NCI-H2107 treated with DMSO at 0.1 percent for 48 hours (cell line): ENCODE measurements around the gene RBM19.
"Not testable (repeated sequence)": the region's sequence is repeated elsewhere in the genome, so short reads cannot be mapped to it uniquely, and the experiment has no call there.

Experiments used
- DNase-seq: peaks from one replicate; lab custom pipeline; 2025; ENCODE audit not compliant: unreplicated experiment; lab: John Stamatoyannopoulos, UW

Gene RBM19

DNA sequence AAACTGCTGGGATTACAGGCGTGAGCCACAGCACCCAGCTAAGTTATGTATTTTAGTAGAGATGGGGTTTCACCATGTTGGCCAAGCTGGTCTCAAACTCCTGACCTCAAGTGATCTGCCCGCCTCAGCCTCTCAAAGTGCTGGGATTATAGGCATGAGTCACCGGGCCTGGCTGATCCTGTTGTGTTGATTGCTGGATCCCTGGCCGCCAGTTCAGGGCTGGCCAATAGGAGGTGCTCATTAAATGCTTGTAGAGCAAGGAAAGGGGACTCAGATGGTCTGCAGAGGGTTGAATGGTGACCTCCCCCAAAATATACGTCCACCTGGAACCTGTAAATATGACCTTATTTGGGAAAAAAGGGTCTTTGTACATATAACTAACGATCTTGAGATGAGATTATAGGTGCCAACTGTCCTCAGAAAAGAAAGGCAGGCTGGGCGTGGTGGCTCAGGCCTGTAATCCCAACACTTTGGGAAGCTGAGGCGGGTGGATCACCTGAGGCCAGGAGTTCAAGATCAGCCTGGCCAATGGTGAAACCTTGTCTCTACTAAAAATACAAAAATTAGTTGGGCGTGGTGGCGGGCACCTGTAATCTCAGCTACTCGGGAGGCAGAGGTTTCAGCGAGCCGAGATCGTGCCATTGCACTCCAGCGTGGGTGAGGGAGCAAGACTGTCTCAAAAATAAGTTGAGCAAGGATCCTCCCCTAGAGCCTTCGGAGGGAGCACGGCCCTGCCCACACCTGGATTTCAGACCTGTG is 156.5 kb downstream of the RBM19 start:
- not testable (repeated sequence) for DNase-seq

DNA sequence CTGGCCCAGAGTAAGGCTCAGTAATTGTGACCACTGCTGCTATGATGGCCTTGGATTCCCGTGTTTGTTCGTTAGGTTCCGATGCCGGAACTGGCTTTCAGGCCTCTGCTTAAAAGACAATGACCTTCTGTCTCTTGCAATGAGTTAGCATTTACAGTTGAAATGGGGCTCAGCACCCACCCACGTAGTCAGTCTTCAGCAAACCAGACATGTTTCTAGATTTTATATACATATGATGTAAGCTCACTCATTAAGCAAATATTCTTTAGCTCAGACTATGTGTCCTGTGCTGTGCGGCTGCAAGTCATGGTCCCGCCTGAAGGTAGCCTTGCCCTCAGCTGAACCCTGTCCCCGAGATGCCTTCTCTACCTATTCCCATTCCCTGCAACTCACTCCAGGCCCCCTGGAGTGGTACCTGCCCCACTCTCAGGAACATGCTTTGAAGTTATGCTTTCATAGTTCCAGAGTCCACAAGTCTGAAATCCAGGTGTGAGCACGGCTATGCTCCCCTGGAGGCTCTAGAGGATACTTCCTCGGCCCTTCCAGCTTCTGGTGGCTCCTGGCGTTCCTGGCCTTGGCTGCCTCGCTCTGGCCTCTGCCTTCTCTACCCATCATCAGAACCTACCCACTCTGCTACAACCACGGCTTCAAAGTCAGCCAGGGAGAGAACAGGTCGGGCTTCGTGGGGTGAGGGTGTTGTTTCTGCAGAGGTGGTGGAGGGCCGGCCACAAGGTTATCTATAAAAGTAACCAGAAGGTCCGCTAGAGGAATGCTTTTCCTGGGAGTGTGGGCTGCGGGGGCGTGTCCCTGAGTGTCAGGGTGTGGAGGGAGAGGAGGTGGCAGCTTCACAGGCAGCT is 157.8 kb downstream of the RBM19 start:
- no peak for DNase-seq

DNA sequence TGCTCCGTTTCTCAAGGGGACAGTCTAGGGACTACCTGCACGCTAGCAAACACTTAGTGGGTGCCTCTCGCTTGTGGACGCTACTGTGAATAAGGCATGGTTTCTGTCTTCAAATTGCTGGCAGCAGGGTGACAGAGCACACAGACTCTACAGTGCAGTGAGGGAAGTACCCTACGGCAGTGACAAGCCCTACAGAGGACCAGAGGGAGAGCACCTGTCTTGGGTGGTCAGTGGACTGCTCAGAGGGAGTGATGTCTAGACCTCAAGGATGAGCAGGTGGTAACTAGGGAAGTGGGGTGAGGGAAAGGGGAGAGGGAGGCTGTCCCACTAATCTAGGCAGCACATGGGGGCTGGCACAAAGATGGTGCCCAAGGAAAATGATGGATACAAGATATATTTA is 160.5 kb downstream of the RBM19 start:
- no peak for DNase-seq

DNA sequence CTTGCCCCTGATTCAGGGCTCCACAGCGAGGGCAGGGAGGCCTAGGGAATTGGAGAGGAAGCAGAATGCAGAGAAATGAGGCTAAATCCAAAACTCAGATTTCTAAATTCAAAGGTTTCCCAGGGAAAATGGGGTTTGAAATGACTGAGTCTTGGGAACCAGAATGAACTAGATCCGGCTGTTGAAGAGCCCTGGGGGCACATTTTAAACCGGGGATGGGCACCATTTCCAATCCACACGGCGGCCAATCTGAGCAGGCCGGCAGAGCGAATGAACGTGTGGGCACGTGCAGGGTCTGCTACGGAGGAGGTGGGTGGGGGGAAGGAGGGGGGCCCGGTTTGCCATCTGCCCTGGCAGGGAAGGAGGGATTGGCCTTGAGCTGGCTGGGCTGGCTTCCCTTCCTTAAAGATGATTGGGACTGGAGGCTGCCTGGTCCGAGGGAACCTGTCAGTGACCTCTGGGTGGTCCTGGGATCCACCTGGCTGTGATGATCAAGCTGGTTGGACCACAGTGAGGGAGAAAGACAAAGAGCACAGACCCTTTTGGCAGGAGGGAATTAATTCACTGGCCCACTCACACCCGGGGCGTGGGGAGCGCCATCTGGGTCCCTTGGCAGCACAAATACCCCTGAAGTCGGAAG is 161.0 kb downstream of the RBM19 start:
- no peak for DNase-seq

DNA sequence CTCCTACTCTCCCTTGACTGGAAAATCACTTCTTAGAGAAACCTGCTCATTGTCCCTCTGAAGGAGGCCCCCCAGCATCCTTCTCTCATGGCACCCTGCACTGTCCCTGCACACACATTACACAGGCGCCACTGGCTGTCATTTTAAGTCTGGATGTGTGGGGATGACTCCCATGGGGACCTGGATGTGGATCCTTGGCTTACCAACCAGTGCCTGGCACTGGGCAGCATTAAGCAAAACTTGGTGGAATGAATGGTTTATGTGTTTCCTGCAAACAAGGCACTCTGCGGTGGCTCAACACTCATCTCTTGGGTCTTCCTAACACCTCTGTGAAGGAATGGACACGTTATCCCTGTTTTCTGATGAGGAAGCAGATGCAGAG is 162.4 kb downstream of the RBM19 start:
- no peak for DNase-seq

DNA sequence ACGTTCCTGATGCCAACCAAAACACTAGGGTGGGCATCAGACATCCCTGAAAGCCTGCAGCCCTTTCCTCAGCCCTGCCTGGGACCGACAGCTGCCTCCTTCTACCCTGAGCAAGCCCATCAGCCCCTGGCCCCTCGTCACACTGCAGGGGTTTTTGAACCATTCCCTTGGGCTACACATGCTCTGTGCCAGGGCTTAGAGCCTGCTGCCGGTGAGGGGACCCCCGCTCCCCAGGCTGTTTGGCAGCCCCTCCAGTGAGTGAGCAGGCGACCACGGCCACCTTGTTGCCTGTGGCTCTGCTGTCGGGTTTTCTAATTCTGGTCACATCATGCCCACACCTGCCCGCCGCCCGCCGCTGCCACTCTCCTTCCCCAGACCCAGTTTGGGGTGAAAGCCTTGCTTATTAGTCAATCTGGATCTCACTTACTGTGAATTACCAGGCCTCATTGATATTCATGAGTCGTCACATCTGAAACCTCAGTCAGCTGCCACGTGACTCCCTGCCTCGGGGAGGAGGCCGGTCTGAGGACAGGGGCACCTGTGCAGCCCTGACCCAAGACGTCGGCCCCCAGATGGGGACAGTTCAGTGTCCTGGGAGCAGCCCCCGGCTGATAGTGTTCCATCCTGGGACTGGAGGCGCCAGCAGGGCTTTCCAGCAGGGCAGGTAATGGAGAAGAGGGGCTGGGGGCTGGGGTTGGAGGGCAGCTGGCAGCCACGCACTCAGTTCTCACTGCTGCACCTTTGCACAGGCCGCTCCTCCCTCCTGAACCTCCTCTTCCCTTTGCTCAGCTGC is 163.0 kb downstream of the RBM19 start:
- no peak for DNase-seq

DNA sequence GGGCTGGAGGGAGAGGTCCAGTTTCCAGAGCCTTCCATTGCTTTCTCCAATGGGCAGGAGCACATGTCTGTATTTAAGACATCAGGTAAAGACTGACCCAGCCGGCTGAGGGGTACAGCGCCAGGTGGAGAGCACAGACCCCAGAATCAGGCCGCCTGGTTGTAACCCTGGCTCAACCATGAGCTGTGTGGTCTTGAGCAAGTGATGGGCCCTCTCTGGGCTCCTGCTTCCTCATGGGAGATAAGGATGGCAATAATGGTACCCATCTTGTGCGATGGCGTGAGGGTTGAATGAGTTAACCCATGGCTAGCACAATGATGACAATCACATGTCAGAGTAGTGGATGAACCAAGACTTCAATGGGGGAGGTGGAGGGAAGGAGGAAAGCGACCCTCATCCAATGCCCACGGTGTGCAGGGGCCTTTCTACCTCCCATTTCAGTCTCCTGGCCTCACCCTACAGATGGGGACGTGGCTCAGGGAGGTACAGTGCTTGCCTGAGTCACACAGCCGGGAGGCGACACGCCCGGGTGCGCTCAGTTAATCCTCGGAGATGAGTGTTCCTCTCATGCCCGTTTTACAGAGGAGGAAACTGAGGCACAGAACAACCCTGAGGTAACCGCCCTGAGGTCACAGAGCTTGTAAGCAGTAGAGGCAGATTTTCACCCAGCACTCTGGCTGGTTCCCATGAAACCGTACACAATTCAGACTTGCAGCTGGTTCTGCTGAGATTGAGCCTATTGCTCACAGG is 163.9 kb downstream of the RBM19 start:
- DNase-seq: no peak

DNA sequence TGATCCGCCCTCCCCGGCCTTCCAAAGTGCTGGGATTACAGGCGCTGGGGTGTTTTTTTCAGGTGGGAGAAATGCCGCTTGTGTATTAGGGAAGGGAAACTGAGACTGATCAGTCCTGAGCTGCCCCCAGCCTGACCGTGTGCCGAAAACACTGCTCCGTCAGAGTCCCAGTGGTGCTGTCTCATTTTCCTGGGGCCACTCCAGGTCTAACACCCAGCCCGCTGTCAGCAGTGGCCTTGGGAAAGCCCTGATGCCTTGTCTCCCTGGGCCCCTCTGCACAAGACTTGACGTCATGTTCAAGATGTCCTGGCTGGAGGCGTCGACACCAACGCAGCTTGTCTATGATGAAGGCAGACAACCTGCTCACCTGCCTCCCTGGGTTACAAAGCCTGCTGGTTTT is 165.9 kb downstream of the RBM19 start:
- no peak for DNase-seq

DNA sequence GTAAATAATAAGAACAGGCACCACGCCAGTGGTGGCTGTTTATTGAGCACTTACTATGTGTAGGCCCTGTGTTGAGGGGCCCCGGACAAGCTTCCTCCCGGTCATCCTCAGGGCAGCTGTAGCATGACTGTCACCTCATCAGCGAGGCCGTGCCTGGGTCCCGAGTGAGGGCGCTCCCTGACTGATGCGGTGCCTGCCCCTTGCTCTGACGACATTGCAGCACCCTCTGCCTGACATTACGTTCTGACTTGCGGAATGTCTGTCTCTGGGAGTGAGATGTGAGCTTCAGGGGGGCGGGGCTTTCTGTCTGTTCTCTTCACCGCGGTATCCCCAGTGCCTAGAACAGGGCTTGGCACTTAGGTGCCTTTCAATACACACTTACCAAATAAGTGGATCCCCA is 167.6 kb downstream of the RBM19 start:
- DNase-seq: no peak

DNA sequence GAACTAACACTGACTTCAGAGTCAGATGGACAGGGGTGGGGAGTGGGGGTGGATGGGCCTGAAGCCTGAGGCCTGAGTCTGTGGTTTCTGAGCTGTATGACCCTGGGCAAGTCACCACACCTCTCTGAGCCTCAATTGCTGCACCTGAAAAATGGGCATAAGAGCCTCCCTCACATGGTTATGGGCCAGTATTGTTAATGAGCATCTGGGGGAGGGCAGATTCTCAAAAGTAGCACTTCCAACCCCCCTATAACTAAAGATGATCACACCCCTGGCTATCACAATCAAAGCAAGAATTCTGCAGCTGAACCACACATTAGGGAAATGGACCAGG is 168.6 kb downstream of the RBM19 start:
- no peak for DNase-seq

DNA sequence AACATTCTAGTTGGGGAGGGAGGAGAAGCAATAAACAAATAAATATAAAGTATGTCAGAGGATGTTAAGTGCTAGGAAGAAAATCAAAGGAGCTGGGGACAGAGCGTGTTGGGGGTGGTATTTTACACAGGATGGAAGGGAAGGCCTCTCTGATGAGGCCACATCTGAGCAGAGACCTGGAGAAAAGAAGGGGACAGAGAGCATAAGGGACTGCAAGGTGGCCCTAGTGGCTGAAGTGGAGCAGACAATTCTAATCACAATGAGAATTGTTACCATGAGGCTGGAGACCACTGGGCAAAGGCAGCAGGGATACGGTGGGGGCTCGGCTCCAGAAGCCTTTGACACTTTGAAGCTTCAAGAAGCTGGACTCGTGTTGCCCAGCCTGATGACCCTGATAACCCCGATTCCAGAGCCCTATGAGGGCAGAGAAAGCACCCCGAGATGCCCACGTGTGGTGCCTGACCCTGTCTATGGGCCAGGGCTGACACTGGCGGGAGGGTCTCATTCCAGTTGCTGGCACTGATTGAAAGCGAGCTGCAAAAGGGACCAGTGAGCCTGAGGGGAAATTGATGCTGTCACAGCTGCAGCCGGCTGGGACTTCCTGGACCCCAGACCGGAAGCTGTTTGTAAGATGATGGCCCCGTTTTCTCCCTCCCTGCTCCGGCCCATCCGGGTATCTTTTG is 169.1 kb downstream of the RBM19 start:
- DNase-seq: no peak

DNA sequence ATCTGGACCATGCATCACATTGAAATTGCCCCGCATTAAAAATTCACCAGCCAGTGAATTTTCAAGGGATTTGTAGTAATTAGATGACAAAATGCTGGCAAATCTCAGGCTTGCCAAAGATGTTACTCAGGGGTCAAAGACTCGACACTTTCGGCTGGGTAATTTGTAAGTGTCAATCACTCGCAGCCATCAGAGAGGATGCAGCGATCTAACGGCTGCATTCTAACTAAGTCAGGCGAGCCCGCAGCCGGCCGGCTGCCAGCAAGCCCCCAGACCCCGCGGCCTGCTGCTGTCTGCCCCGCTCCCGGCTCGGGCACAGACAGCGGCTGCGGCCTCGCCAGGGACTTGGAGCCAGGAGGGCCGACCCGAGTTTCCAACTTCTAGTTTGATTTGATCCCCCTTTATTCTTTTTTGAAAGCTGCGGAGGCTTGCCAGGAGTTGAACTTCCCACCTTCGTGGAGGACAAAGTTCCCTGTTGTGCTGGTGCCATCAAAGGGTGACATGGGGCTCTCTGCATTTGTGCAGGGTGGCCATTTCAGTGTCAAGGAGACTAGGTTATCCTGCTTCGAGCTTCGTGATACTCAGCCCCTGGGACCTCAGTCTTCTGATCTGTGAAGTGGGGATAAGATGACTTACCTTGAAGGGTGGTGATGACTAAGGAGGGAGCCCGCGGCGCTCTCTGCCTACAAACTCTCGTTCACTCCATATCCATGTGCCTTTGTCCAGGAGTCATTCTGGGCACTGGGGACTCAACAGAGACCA is 169.9 kb downstream of the RBM19 start:
- no peak for DNase-seq

DNA sequence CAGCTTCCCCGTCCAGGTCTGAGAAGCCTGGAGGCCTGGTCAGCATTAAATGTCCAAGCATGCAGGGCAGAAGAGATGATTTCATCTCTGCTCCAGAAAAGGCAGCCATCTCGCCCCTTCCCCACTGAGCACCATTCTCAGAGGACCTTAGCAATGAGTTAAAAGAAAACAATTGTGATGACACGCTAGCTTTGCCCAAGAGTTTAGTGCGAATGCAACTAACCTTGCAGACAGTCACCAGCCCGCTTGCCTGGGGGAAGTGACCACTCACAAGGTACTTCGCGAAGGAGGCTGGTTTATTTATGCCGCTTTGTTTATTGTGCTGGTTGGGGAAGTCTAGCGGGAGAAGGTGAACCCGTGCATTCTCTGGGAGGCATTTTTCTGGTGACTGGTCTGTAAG is 170.7 kb downstream of the RBM19 start:
- DNase-seq: no peak

DNA sequence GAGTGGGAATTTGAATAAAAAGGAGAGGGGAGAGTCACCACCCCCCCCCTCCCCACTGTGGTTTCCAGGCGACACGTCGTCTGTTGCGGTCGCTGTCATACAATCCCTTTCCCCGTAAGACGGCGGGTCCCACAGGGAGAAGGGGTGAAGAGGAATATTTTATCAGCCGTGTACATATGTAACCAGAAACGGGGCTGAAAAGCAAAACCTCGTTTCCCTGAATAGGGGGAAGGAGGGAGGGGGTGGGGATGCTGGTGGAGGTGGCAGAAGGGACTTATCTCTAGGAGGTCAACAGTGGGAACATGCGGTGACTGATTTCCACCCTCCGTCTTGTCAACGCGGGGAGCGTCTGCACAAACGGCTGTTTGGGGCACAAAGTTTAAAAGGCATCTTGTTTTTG is 171.4 kb downstream of the RBM19 start:
- peak; percentile 88 for DNase-seq

DNA sequence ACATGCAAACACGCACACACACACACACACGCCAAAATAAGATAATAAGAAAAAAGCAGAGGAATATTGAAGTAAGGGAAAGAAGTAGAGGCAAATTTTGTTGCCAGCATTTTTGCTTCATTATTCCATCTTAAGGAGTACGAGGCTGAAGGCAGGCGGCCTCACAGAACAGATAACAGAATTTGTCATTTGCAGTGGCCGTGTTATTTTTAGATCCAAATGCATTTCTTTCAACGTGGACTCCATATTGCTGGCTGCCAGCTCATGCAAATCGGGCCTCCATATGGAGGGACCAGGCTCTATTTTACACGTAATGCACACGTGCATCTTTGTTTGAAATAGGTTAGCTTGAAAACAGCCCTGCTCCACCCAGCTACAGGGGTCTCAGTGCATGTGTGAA is 172.9 kb downstream of the RBM19 start:
- DNase-seq: no peak

DNA sequence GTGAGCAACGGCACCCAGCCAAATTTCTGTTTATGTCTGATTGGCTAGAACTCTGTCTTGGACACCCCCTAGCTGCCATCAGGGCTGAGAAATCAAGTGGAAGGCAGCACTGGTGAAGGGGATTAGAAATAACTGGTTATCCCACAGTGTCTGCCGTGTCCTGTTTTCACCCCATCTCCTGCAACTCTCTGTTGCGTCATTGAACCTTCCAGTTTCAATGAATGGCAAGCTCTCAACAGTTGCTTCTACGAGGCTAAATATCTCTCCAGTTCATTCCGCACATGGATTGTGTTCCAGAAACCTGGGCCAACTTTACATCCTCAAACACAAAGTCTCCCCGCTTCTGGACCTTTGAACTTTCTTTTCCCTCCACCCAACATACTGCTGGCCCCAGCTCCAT is 173.7 kb downstream of the RBM19 start:
- DNase-seq: no peak

DNA sequence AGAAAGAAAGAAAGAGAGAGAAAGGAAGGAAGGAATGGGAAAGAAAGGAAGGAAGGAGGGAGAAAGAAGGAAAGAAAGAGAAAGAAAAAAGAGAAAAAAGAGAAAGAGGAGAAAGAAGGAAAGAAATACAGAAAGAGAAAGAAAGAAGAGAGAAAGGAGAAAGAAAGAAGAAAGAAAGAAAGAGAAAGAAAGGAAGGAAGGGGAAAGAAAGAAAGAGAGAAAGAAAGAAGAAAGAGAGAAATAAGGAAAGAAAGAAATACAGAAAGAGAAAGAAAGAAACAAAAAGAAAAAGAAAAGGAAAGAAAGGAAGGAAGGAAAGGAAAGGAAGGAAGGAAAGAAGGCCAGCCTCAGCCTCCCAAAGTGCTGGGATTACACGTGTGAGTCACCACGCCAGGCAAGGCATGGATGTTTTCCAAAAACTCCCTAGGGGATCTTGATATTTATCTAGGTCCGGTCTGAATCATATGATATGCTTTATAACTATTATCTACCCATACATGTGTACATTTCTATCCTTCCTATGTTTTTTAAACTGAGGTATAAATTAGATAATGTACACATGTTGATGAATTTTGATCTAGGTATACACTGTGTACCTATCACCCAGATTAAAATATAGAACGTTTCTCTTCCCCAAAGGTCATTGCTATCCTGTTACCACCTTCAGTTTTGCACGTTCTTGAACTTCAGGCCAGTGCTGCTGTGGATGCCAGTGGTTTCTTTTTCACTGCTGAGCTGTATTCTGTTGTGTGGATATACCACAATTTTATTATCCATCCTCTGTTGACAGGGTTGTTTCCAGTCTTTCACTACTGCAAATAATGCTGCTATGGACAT is 177.9 kb downstream of the RBM19 start:
- no peak for DNase-seq

DNA sequence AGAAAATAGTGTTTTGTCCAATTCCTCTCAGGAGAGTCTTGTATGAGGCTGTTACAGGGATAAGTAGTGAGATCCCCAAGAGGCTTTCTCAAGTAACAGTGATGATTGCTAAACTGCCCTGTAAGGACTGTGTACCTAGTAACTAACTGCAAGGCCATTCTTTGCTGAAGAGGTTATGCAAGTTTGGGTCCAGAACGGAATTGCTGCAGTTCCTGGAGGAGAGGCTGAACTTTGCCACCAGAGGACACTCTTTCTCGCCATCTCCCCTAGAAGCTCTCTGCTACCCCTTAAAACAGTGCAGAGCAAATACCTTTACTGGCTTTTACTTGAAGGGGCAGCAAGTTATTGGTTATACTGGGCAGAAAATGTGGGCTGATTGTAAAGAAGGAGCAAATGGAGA is 180.0 kb downstream of the RBM19 start:
- DNase-seq: no peak
